Omental fat pad (tissue), 4 donors: Measurements from ENCODE around the gene MDN1. TPM values are rescaled to one million over a fixed set of nuclear protein-coding genes. Genes with fewer than 3 reads are reported as not detected.

Source experiments
- ATAC-seq: fragments of 150-250 bp; one replicate; pipeline ENCODE4 v1.9.1; 2016; ENCODE audit warnings: mild to moderate bottlenecking, moderate library complexity; ENCODE audit not compliant: low FRiP score
- DNase-seq: peaks from one replicate; pipeline ENCODE4 v3.0.0-alpha.2; 2019; ENCODE audit warnings: low spot score
- total RNA-seq, 4 donors: library from RNA; depleted of rRNA; stranded (reverse); fragments of >200 nt; gene quantifications; one replicate each; pipeline ENCODE4 v1.1.0, GENCODE V29; 2016
- TF ChIP-seq, protein P1 (sequence below), 3 donors: fragments of 450-650 bp; IDR thresholded peaks; one replicate each; pipeline ENCODE4 v1.5.1; 2016 to 2017; ENCODE audit warnings: antibody characterized with exemption in 3 of 3, mild to moderate bottlenecking in 3 of 3, moderate library complexity in 2 of 3

The MDN1 gene
- total RNA-seq, 4 donors from 2014 or later, result 21.6 to 58.5 (median 33.3) TPM

DNA sequence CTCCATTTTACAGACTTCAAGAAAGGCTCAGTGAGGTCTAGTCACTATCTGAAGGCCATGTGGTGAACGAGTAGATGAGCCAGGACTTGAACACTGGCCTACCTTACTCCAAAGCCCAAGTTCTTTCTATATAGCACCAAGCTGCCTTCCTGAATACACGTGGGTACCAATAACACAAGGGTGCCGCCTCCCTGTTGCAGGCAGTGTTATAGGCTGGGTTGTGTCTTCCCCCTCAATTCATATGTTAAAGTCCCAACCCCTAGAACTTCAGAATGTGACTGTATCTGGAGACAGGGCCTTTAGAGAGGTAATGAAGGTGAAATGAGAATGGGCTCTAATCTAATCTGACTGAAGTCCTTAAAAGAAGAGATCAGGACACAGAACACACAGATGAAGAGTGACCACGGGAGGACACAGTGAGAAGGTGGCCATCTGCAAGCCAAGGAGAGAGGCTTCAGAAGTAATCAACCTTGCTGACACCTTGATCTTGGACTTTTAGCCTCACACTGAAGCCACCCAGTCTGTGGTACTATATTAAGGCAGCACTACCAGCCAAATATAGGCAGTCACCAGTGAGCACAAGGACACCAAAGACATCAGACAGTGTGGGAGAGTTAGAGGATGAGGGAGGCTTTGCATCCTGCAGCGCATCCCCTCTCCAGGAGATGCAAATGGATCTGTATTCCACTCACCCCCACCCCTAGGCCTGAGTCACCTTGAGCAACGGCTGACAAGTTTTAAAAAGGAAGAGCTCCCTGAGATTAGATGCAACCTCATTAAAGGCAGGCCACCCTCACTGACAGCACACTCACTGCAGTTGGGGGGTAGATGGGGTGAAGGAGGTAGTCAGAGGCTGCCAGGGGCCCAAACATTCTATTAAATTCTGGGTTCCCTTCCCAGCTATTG lies 140.1 kb downstream of the MDN1 start:
- DNase-seq (no peak), ATAC-seq (no peak)
- TF ChIP-seq, protein P1, sequence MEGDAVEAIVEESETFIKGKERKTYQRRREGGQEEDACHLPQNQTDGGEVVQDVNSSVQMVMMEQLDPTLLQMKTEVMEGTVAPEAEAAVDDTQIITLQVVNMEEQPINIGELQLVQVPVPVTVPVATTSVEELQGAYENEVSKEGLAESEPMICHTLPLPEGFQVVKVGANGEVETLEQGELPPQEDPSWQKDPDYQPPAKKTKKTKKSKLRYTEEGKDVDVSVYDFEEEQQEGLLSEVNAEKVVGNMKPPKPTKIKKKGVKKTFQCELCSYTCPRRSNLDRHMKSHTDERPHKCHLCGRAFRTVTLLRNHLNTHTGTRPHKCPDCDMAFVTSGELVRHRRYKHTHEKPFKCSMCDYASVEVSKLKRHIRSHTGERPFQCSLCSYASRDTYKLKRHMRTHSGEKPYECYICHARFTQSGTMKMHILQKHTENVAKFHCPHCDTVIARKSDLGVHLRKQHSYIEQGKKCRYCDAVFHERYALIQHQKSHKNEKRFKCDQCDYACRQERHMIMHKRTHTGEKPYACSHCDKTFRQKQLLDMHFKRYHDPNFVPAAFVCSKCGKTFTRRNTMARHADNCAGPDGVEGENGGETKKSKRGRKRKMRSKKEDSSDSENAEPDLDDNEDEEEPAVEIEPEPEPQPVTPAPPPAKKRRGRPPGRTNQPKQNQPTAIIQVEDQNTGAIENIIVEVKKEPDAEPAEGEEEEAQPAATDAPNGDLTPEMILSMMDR (IDR thresholded peaks at IDR 0.05), result no peak

DNA sequence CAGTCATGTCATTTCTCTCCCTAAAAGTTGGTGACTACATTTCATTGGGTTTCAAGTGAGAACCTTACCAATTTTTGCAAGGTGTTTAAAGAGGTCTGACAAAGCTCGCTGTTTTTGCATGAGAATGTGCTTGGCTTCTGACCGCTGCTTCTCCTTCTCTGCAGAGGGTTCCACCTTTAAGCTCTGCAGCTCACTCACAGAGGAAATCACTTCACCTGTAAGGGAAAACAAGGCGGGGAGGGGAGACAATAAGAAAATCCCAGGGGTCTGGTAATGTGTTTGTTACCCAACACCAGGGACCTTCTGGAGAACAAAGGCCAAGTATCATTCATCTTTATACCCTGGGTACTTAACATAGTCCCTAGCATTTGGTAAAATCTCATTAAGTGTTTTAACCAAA lies 141.1 kb downstream of the MDN1 start:
- no peak for ATAC-seq
- no peak for DNase-seq

DNA sequence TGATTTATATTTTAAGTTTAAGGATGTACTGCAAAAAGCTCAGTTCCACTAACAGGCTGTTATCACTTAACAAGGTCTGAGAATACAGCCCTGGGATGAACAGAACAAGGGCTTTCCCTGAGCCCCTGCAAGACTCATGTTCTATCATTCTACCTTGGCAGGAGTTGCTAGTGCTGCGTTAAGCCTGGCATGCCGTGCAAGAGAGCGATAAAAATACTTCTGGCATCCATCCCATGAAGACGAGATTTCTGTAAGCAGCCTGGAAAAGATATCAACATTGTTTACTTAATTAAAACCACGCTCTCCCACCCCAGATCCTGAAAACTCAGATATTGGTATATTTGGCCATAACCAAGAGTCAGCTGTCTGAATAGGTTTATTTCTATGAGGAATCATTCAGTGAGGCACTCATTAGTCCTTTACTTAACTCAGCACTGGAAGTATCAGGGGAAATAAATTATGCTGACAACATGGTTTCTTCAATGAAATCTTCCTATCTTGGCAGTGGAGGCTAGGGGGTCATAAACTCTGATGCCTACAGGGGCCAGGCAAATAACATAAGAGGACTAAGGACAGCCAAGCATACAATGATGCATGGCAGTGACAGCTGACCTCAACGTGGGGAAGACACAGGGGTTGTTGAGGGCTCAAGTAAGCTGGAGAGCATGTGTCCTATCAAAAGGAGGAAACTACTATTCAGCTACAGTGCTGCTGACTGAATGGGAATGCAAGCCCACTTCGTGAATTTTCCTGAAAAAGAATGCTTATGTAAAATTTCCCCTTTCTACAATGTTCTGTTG lies 143.4 kb downstream of the MDN1 start:
- DNase-seq (no peak), ATAC-seq (no peak)
- TF ChIP-seq, protein P1 (IDR thresholded peaks at IDR 0.05), result no peak

More for the DNA sequence above, 141.1 kb downstream of the MDN1 start:
- TF ChIP-seq, protein P1 (IDR thresholded peaks at IDR 0.05), result no peak

DNA sequence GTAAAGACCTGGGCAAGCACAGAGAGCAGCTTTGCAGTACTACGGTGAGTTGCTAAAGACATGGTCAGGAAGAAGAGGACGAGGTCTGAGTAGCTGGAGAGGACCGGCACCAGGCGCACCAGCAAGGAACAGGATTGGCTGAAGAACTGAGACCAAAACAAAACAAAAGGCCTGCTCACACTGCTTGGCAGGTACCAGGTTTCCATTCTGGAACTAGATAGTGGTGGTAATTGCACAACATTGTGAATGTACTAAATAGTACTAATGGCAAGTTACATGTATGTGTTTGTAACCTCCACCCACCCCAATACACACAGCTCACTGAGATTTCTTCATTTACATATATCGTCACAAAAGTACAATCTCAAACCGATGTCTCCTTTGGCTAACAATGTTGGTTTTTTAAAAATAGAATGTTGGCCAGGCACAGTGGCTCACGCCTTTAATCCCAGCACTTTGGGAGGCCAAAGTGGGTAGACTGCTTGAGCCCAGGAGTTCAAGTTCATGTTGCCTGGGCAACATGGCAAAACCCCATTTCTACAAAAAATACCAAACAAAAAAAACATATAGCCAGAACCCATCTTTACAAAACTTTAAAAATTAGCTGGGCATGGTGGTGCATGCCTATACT lies 148.5 kb downstream of the MDN1 start:
- ATAC-seq, result no peak
- TF ChIP-seq, protein P1 (IDR thresholded peaks at IDR 0.05), result no peak

DNA sequence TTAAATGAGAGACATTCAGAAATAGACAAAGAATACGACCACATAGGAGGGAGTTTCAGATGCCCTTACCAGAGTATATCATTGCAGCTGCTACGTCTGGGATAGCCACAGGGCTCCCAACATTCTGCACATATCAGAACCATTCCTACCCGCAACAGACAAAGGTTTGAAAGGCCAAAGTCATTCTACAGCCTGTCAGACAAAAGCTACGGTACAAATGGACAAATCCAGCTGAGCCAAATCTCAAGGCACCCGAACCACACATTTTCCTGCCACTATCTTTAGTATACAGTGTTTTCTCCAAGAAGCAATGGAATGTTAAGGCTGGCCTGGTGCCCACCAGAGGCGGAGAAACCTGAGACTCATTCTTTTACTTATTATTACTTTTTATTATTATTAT lies 150.6 kb downstream of the MDN1 start:
- no peak for ATAC-seq
- no peak for DNase-seq
- TF ChIP-seq, protein P1 (IDR thresholded peaks at IDR 0.05), result no peak

More for the DNA sequence above, 148.5 kb downstream of the MDN1 start:
- DNase-seq, result no peak

DNA sequence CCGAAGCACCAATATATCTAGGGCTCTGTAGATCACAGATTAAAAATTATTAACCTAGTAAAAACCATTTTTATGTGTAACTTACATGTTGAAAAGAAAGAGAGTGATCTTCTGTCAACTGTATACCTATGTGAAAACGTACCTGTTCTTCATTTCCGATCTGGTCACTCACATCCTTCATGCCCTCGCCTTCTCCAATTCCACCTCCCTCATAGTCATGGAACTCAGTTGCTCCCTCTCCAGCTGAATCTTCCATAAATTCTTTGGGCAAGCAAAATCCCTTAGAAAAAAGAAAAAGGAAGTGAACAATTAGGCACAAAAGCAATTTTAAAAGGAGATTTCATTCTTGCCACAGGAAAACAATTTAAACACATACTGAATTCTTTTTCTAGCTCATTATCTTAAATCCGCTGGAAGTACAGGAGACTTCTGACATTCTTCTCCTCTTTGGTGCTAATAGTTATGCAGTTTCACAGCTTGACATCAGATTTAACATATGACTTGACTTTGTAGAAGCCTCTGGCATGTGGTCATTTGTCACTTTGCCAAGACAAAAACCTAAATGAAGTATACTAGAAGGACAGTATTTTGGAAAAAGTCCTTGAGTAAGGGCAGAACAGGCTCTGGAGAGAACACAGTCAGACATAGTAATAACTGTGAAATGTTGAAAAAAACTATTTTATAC lies 151.6 kb downstream of the MDN1 start:
- DNase-seq, result no peak
- TF ChIP-seq, protein P1 (IDR thresholded peaks at IDR 0.05), result no peak
- no peak for ATAC-seq
